KG1 (cell line): Measurements from ENCODE around the gene ADAMTSL2.
"Not testable (repeated sequence)": the region's sequence is repeated elsewhere in the genome, so short reads cannot be mapped to it uniquely, and the experiment has no call there.

Source experiments
- DNase-seq: peaks from one replicate; lab custom pipeline; 2025; lab: John Stamatoyannopoulos, UW

ADAMTSL2 gene

GRCh38 chr9:133558191-133559126 lies 24.0 kb downstream of the ADAMTSL2 start:
- no peak for DNase-seq

GRCh38 chr9:133560311-133560710 lies 25.8 kb downstream of the ADAMTSL2 start:
- DNase-seq: no peak

- DNase-seq: no peak
Measured at GRCh38 chr9:133560944-133561343, 26.4 kb downstream of the ADAMTSL2 start.

- DNase-seq: no peak
Measured at GRCh38 chr9:133561976-133562554, 27.6 kb downstream of the ADAMTSL2 start.

- DNase-seq: no peak
Measured at GRCh38 chr9:133562611-133563290, 28.2 kb downstream of the ADAMTSL2 start.

GRCh38 chr9:133563291-133563796 lies 28.8 kb downstream of the ADAMTSL2 start:
- DNase-seq: no peak

GRCh38 chr9:133563814-133564213 lies 29.3 kb downstream of the ADAMTSL2 start:
- not testable (repeated sequence) for DNase-seq

- DNase-seq: no peak
Measured at GRCh38 chr9:133564451-133565116, 30.1 kb downstream of the ADAMTSL2 start.

- DNase-seq: no peak
Measured at GRCh38 chr9:133566382-133566781, 31.9 kb downstream of the ADAMTSL2 start.

- no peak for DNase-seq
Measured at GRCh38 chr9:133566817-133567216, 32.3 kb downstream of the ADAMTSL2 start.

- no peak for DNase-seq
Measured at GRCh38 chr9:133568186-133568585, 33.7 kb downstream of the ADAMTSL2 start.

- no peak for DNase-seq
Measured at GRCh38 chr9:133569121-133569785, 34.7 kb downstream of the ADAMTSL2 start.

GRCh38 chr9:133569891-133570690 lies 35.6 kb downstream of the ADAMTSL2 start:
- no peak for DNase-seq

GRCh38 chr9:133570691-133571080 lies 36.2 kb downstream of the ADAMTSL2 start:
- no peak for DNase-seq

GRCh38 chr9:133571391-133571890 lies 36.9 kb downstream of the ADAMTSL2 start:
- no peak for DNase-seq

GRCh38 chr9:133571896-133572595 lies 37.5 kb downstream of the ADAMTSL2 start:
- DNase-seq: no peak

GRCh38 chr9:133572821-133573361 lies 38.4 kb downstream of the ADAMTSL2 start:
- DNase-seq: no peak

GRCh38 chr9:133573791-133574515 lies 39.4 kb downstream of the ADAMTSL2 start:
- DNase-seq: no peak

- no peak for DNase-seq
Measured at GRCh38 chr9:133574771-133575170, 40.3 kb downstream of the ADAMTSL2 start.
